ENCODE data around the gene KHDC3L.

Gene KHDC3L

DNA sequence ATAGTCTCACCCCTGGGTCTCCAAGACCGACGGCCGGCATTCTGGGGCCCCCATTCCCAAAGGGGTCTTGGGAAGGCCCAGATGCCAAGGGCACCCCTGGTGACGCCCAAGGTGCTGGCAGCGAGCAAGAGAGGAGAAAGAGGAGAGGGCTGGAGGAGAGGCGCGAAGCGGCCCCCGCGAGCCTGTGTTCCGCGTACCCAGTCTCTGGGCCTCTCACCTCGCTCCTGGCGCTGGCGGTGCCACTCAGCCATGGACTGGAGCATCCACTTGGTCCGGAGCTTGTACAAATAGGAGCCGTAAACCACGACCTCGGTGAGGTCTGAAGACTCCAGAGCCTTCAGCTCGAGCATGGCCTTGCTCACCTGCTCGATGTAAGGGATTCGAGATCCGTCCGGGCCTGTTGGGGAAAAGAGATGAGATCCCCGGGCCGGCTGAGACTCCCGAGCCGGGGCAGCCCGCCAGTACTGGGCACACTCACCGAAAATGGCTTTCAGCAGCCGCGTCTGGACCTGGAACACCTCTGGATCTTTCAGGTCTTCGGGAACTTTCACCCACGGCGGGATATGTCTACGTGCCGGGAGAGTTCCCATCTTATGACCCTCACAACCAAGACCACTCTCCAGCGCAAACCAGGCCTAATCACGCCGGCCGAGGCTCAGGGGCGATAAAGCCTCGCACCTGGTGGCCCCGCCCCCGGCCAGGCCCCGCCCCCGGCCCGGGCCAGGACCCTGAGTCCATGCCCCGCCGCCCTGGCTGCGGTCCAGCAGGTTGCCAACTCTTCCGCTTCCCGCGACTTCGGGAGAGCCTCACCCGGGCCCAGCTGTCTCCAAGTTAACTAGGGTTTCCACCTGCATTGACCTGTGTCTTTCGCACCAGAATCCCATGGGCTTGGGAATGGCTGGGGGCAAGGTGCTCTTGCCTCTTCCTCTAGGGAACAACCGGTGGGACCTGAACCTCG is 8.5 kb upstream of the KHDC3L start, which contains the start of gene DPPA5:
TSS of gene DPPA5 (minus strand) at position 641 of the 958 bp plus-strand sequence. CDS start at position 590, 51 bp downstream.
- H3K4me3 ChIP-seq (replicated peaks; ENCODE audit: low read depth, low read length), result no peak within 1 kb of the TSS
- DNase-seq (ENCODE audit: low read depth), result no peak
- TF ChIP-seq, protein P1, sequence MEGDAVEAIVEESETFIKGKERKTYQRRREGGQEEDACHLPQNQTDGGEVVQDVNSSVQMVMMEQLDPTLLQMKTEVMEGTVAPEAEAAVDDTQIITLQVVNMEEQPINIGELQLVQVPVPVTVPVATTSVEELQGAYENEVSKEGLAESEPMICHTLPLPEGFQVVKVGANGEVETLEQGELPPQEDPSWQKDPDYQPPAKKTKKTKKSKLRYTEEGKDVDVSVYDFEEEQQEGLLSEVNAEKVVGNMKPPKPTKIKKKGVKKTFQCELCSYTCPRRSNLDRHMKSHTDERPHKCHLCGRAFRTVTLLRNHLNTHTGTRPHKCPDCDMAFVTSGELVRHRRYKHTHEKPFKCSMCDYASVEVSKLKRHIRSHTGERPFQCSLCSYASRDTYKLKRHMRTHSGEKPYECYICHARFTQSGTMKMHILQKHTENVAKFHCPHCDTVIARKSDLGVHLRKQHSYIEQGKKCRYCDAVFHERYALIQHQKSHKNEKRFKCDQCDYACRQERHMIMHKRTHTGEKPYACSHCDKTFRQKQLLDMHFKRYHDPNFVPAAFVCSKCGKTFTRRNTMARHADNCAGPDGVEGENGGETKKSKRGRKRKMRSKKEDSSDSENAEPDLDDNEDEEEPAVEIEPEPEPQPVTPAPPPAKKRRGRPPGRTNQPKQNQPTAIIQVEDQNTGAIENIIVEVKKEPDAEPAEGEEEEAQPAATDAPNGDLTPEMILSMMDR (IDR thresholded peaks at IDR 0.05; ENCODE audit: low read length, missing control alignments), result no peak

DNA sequence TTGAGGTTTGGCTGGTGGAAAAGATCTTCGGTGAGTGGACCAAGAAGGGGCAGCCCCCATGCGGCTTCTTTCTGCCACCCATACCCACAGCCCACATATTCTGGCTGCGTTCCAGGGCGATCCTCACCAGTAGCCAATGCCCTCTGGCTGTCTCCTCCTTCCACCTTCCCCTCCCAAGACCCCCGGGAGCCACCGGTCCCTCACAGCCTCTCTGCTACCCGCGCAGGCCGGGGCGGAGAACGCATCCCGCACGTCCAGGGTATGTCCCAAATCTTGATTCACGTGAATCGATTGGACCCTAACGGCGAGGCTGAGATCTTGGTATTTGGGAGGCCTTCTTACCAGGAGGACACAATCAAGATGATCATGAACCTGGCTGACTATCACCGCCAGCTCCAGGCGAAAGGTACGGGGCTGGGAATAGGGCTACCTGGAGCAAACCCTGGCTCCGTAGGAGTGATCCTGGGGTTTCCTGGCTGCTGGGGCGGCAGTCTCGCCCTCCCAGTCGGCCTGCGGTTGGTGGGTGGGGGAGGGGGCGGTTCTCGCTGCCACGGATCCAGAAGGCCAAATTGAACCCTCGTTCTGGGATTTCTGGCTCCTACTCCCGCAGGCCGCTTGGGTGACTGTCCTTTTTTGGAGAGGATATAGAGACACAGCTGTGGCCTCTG is 545 bp downstream of the KHDC3L start:
- TF ChIP-seq, protein P1 (IDR thresholded peaks at IDR 0.05; ENCODE audit: low read length, missing control alignments), result no peak
- no peak overlapping the region for H3K4me3 ChIP-seq (replicated peaks; ENCODE audit: low read depth, low read length)
- DNase-seq (ENCODE audit: low read depth), result no peak

DNA sequence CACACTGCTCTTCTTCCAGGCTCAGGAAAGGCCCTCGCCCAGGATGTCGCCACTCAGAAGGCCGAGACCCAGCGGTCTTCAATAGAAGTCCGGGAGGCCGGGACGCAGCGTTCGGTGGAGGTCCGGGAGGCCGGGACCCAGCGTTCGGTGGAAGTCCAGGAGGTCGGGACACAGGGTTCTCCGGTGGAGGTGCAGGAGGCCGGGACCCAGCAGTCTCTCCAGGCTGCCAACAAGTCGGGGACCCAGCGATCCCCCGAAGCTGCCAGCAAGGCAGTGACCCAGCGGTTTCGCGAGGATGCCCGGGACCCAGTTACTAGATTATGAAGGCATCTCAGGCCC is 1.0 kb downstream of the KHDC3L start:
- no peak for DNase-seq (ENCODE audit: low read depth)
- no peak overlapping the region for H3K4me3 ChIP-seq (replicated peaks; ENCODE audit: low read depth, low read length)
- TF ChIP-seq, protein P1 (IDR thresholded peaks at IDR 0.05; ENCODE audit: low read length, missing control alignments), result no peak

DNA sequence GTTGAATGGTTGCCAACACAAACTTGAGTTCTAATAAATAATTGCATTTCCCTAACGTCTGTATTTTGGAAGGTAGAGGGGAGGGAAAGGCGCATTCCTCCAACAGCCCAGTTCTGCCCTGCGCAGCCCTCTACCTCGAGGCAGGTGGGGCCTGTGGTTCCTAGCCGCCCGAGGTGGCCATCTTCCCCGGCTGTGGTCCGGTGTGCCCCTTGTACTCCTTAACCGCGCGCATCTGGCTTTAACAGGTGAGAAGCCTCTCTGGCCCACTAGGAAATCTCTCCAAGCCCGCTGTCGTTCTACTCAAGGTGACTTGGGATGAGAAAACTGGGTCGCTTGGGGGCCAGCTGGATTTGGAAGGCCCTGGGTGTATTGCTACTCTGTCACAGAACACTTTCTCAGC is 1.7 kb downstream of the KHDC3L start:
- TF ChIP-seq, protein P1 (IDR thresholded peaks at IDR 0.05; ENCODE audit: low read length, missing control alignments), result no peak
- no peak for DNase-seq (ENCODE audit: low read depth)
- H3K4me3 ChIP-seq (replicated peaks; ENCODE audit: low read depth, low read length), result no peak overlapping the region

DNA sequence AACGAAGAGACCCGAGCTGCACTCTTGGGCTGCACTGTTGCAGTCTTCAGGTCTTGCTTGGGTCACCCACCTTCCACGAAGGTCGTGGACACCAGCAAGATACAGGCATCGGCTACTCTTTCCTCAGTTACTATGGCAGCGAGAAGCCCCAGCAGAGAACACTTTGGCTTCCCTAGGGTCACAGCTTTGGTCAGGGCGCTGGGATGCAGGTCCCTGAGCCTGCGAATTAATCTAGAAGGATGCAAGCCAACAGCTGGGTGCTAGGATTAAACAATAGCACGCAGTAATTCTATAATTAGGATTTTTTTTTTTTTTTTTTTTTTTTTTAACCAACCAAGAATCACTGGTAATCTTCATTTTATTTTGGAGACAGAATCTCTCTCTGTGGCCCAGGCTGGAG is 2.1 kb downstream of the KHDC3L start:
- TF ChIP-seq, protein P1 (IDR thresholded peaks at IDR 0.05; ENCODE audit: low read length, missing control alignments), result no peak
- DNase-seq (ENCODE audit: low read depth), result no peak
- H3K4me3 ChIP-seq (replicated peaks; ENCODE audit: low read depth, low read length), result no peak overlapping the region

DNA sequence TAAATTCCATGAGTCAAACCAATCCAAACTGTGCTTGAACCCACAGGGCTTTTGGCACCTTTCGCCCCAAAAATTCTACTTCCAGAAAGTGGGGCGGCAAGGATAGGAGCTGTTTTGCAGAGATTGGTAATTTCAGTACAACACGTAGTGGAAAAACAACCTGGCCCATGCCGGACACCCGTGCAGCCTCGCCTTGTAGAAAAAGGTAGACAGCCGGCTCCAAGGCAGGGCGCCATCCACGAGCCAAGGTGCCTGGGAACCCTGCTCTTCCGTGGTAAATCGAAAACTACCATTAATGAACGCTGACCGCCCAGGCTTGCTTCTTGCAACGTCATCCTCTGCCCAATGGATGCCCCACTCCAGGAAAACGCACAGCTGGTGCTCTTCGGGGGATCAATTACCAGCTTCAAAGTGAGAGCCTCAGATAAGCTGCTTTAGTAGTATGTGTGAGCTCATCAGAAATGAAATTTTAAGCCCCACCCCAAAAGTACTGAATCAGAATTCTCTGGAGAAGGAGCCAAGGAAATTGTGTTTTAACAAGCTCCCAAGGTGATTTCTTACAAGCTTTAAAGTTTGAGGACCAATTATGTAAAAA is 5.4 kb downstream of the KHDC3L start:
- TF ChIP-seq, protein P1 (IDR thresholded peaks at IDR 0.05; ENCODE audit: low read length, missing control alignments), result no peak
- DNase-seq (ENCODE audit: low read depth), result no peak

More for the DNA sequence above, 5.4 kb downstream of the KHDC3L start:
- no peak overlapping the region for H3K4me3 ChIP-seq (replicated peaks; ENCODE audit: low read depth, low read length)

Measured in fibroblast of pulmonary artery (primary cell).